Thymus (tissue), 11 donors: Measurements from ENCODE around the gene ENGASE. TPM values are rescaled to one million over a fixed set of nuclear protein-coding genes. Genes with fewer than 3 reads are reported as not detected.

Source experiments
- DNase-seq, 9 donors: peaks; one replicate each; pipeline ENCODE4 v3.0.0-alpha.2; 2013; ENCODE audit warnings: low spot score in 9 of 9, low read depth in 6 of 9, missing footprints in 1 of 9
- H3K27ac ChIP-seq, 2 donors: one replicate each; pipeline ENCODE4 v1.5.1; 2013; ENCODE audit warnings: control low read depth in 1 of 2, low read depth in 1 of 2, low read length in 1 of 2, mild to moderate bottlenecking in 1 of 2, moderate library complexity in 1 of 2
- H3K27me3 ChIP-seq, 2 donors: one replicate each; pipeline ENCODE4 v1.5.1; 2013; ENCODE audit warnings: low read length in 1 of 2; ENCODE audit not compliant: control insufficient read depth in 2 of 2, insufficient read depth in 1 of 2
- H3K36me3 ChIP-seq, 2 donors: one replicate each; pipeline ENCODE4 v1.5.1; 2013; ENCODE audit warnings: low read length in 1 of 2, mild to moderate bottlenecking in 1 of 2, moderate library complexity in 1 of 2; ENCODE audit not compliant: control insufficient read depth in 2 of 2, insufficient read depth in 2 of 2
- H3K4me1 ChIP-seq, 2 donors: one replicate each; pipeline ENCODE4 v1.5.1; 2013; ENCODE audit warnings: low read length in 2 of 2; ENCODE audit not compliant: control insufficient read depth in 2 of 2, insufficient read depth in 2 of 2
- H3K4me3 ChIP-seq, 2 donors: one replicate each; pipeline ENCODE4 v1.5.1; 2013; ENCODE audit warnings: low read length in 2 of 2, control low read depth in 1 of 2, mild to moderate bottlenecking in 1 of 2
- H3K9me3 ChIP-seq, 2 donors: one replicate each; pipeline ENCODE4 v1.5.1; 2013; ENCODE audit warnings: low read length in 1 of 2, mild to moderate bottlenecking in 1 of 2; ENCODE audit not compliant: control insufficient read depth in 2 of 2, insufficient read depth in 1 of 2
- WGBS: extraction: QIAGEN DNeasy Blood & Tissue Kit; methylation state at CpG from one replicate; pipeline ENCODE4 v1.1.7; 2013; 5-methylcytosine and 5-hydroxymethylcytosine counted together
- polyA plus RNA-seq: library from polyadenylated mRNA; stranded (reverse); fragments of 200-250 nt; gene quantifications from one replicate; pipeline ENCODE4 v1.2.3, GENCODE V29; 2013
- total RNA-seq: library from RNA; stranded (reverse); fragments of 120-200 nt; gene quantifications from one replicate; pipeline ENCODE4 v1.2.4, GENCODE V29; 2013
- donor health status: healthy.

ENGASE gene
- total and polyA plus RNA-seq, 2 donors: 11.2 to 71.1 TPM

- peaks cover 3 to 4% of the 10 kb centered on the region in 2 donors for H3K4me1 ChIP-seq
- 11% methylated on average over 8 of the region's 8 CpGs for WGBS
- peak in 1 of 9 donors; percentile 4 for DNase-seq
- H3K4me3 ChIP-seq: no peak overlapping the region
- no peak overlapping the region for H3K27ac ChIP-seq
- H3K9me3 ChIP-seq: no peaks in the 10 kb centered on the region
- H3K36me3 ChIP-seq: peaks cover 0 to 7% of the 10 kb centered on the region in 2 donors
- peaks cover 23 to 53% of the 10 kb centered on the region in 2 donors for H3K27me3 ChIP-seq
Measured at GRCh38 chr17:79093270-79093669, 18.6 kb downstream of the ENGASE start.

GRCh38 chr17:79094261-79094660, 19.6 kb downstream of the ENGASE start:
- no peak overlapping the region for H3K4me3 ChIP-seq
- H3K36me3 ChIP-seq: no peaks in the 10 kb centered on the region
- peaks cover 24 to 63% of the 10 kb centered on the region in 2 donors for H3K27me3 ChIP-seq
- no peak for DNase-seq
- no peaks in the 10 kb centered on the region for H3K9me3 ChIP-seq
- H3K4me1 ChIP-seq: peaks cover 3 to 4% of the 10 kb centered on the region in 2 donors
- H3K27ac ChIP-seq: no peak overlapping the region
- WGBS: 96% methylated on average over 17 of the region's 17 CpGs

GRCh38 chr17:79095345-79096055, 20.9 kb downstream of the ENGASE start:
- WGBS: 93% methylated on average over 15 of the region's 15 CpGs
- H3K4me1 ChIP-seq: peaks cover 3 to 4% of the 10 kb centered on the region in 2 donors
- H3K36me3 ChIP-seq: no peaks in the 10 kb centered on the region
- no peaks in the 10 kb centered on the region for H3K9me3 ChIP-seq
- no peak overlapping the region for H3K4me3 ChIP-seq
- peaks cover 24 to 68% of the 10 kb centered on the region in 2 donors for H3K27me3 ChIP-seq
- no peak for DNase-seq
- no peak overlapping the region for H3K27ac ChIP-seq

GRCh38 chr17:79096477-79096876, 21.9 kb downstream of the ENGASE start:
- H3K27me3 ChIP-seq: peaks cover 24 to 75% of the 10 kb centered on the region in 2 donors
- H3K27ac ChIP-seq: no peak overlapping the region
- no peaks in the 10 kb centered on the region for H3K9me3 ChIP-seq
- 67% methylated on average over 16 of the region's 16 CpGs for WGBS
- no peak for DNase-seq
- no peaks in the 10 kb centered on the region for H3K36me3 ChIP-seq
- no peak overlapping the region for H3K4me3 ChIP-seq
- H3K4me1 ChIP-seq: peaks cover 3 to 4% of the 10 kb centered on the region in 2 donors

GRCh38 chr17:79097226-79098055, 22.8 kb downstream of the ENGASE start:
- H3K27ac ChIP-seq: no peak overlapping the region
- no peaks in the 10 kb centered on the region for H3K36me3 ChIP-seq
- peaks cover 3 to 4% of the 10 kb centered on the region in 2 donors for H3K4me1 ChIP-seq
- 16% methylated on average over 52 of the region's 52 CpGs for WGBS
- peak overlapping the region in 1 of 2 donors; percentile 10 for H3K4me3 ChIP-seq
- no peaks in the 10 kb centered on the region for H3K9me3 ChIP-seq
- H3K27me3 ChIP-seq: peaks cover 24 to 76% of the 10 kb centered on the region in 2 donors
- no peak for DNase-seq

GRCh38 chr17:79098282-79098867, 23.8 kb downstream of the ENGASE start:
- H3K27me3 ChIP-seq: peaks cover 24 to 79% of the 10 kb centered on the region in 2 donors
- H3K4me3 ChIP-seq: no peak overlapping the region
- DNase-seq: no peak
- H3K27ac ChIP-seq: no peak overlapping the region
- WGBS: 66% methylated on average over 16 of the region's 16 CpGs
- H3K36me3 ChIP-seq: no peaks in the 10 kb centered on the region
- no peaks in the 10 kb centered on the region for H3K9me3 ChIP-seq
- peaks cover 0 to 2% of the 10 kb centered on the region in 2 donors for H3K4me1 ChIP-seq

GRCh38 chr17:79100405-79100804, 25.8 kb downstream of the ENGASE start:
- Histone ChIP-seq H3K27ac (no peak overlapping the region), H3K4me1 (peaks cover 0 to 5% of the 10 kb centered on the region in 2 donors), H3K4me3 (no peak overlapping the region), H3K9me3 (no peaks in the 10 kb centered on the region), H3K27me3 (peaks cover 24 to 75% of the 10 kb centered on the region in 2 donors), H3K36me3 (no peaks in the 10 kb centered on the region)
- DNase-seq: no peak
- WGBS: 91% methylated on average over 18 of the region's 18 CpGs

- H3K4me1 ChIP-seq: peaks cover 0 to 5% of the 10 kb centered on the region in 2 donors
- no peaks in the 10 kb centered on the region for H3K36me3 ChIP-seq
- no peaks in the 10 kb centered on the region for H3K9me3 ChIP-seq
- H3K4me3 ChIP-seq: no peak overlapping the region
- no peak overlapping the region for H3K27ac ChIP-seq
- 79% methylated on average over 13 of the region's 13 CpGs for WGBS
- H3K27me3 ChIP-seq: peaks cover 21 to 67% of the 10 kb centered on the region in 2 donors
- no peak for DNase-seq
Measured at GRCh38 chr17:79101111-79101673, 26.6 kb downstream of the ENGASE start.
